ENCODE results near the gene OCIAD1.

The OCIAD1 gene

DNA sequence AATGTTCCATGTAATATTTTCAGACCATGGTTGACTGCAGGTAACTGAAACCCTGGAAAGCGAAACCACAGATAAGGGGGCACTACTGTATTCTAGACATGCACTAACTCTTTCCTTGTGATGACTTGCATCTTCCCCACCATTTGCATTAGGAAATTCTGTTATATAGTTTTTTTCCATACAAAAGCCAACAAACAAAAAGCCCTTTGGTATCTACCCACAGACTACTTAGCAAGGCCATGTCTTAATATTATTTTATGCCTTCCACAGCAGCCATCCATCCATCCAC, 23.5 kb downstream of the OCIAD1 start:
- TF ChIP-seq EZH2 (optimal IDR thresholded peaks at IDR 0.05; ENCODE audit: low read depth, low read length): no peak
- no peak for TF ChIP-seq EZH2phosphoT487 (IDR thresholded peaks at IDR 0.05; ENCODE audit: low read length)
- TF ChIP-seq, protein P1, sequence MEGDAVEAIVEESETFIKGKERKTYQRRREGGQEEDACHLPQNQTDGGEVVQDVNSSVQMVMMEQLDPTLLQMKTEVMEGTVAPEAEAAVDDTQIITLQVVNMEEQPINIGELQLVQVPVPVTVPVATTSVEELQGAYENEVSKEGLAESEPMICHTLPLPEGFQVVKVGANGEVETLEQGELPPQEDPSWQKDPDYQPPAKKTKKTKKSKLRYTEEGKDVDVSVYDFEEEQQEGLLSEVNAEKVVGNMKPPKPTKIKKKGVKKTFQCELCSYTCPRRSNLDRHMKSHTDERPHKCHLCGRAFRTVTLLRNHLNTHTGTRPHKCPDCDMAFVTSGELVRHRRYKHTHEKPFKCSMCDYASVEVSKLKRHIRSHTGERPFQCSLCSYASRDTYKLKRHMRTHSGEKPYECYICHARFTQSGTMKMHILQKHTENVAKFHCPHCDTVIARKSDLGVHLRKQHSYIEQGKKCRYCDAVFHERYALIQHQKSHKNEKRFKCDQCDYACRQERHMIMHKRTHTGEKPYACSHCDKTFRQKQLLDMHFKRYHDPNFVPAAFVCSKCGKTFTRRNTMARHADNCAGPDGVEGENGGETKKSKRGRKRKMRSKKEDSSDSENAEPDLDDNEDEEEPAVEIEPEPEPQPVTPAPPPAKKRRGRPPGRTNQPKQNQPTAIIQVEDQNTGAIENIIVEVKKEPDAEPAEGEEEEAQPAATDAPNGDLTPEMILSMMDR (IDR thresholded peaks at IDR 0.05; ENCODE audit: low read length): no peak
- Histone ChIP-seq H3F3A (ENCODE audit: insufficient read depth, low read length) (no peaks in the 10 kb centered on the region), H3K9me2 (replicated peaks; ENCODE audit: insufficient read depth, low read length) (no peaks in the 10 kb centered on the region), H3K79me2 (ENCODE audit: low read length) (no peaks in the 10 kb centered on the region), H2AFZ (ENCODE audit: low read length) (no peak overlapping the region), H3K9me3 (replicated peaks; ENCODE audit: insufficient read depth, low read length) (no peaks in the 10 kb centered on the region), H3K4me1 (ENCODE audit: low read length) (no peaks in the 10 kb centered on the region), H4K20me1 (ENCODE audit: insufficient read depth, low read length) (no peaks in the 10 kb centered on the region), H3K27me3 (replicated peaks; ENCODE audit: insufficient read depth, low read length) (no peaks in the 10 kb centered on the region), H3K27ac (ENCODE audit: low read length) (no peak overlapping the region), H3K4me3 (ENCODE audit: low read length) (no peak overlapping the region), H3K4me2 (ENCODE audit: low read depth, low read length) (no peak overlapping the region), H3K36me3 (replicated peaks; ENCODE audit: insufficient read depth, low read length) (peaks cover 11% of the 10 kb centered on the region; the same call in 1 of the 2 replicates), H3K9ac (ENCODE audit: low read length) (no peak overlapping the region)
- DNase-seq: no peak

DNA sequence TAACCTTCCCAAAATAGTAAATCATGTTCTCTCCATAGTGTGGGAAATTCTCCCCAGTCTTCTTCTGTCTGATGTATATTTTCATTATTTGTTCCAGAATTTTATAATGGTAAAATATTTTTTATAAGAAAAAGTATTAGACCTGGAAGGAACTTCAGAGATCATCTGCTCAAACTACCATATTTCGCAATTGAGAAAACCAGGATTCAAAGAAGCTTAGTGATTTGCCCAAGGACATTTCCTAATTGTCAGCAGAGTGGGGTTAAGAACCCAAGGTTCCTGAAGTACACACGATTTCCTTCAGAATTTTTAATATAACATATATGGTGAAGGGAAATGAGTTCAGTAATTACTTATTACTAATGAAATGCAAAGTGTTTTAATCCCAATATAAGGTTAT, 24.1 kb downstream of the OCIAD1 start:
- H3K27ac ChIP-seq (ENCODE audit: low read length): no peak overlapping the region
- no peaks in the 10 kb centered on the region for H4K20me1 ChIP-seq (ENCODE audit: insufficient read depth, low read length)
- H3K4me3 ChIP-seq (ENCODE audit: low read length): no peak overlapping the region
- no peaks in the 10 kb centered on the region for H3K79me2 ChIP-seq (ENCODE audit: low read length)
- no peaks in the 10 kb centered on the region for H3K9me2 ChIP-seq (replicated peaks; ENCODE audit: insufficient read depth, low read length)
- H3K4me1 ChIP-seq (ENCODE audit: low read length): no peaks in the 10 kb centered on the region
- no peaks in the 10 kb centered on the region for H3K9me3 ChIP-seq (replicated peaks; ENCODE audit: insufficient read depth, low read length)
- no peak for TF ChIP-seq EZH2phosphoT487 (IDR thresholded peaks at IDR 0.05; ENCODE audit: low read length)
- TF ChIP-seq, protein P1 (IDR thresholded peaks at IDR 0.05; ENCODE audit: low read length): no peak
- no peak overlapping the region for H2AFZ ChIP-seq (ENCODE audit: low read length)
- H3F3A ChIP-seq (ENCODE audit: insufficient read depth, low read length): no peaks in the 10 kb centered on the region
- no peak overlapping the region for H3K4me2 ChIP-seq (ENCODE audit: low read depth, low read length)
- DNase-seq: no peak
- H3K27me3 ChIP-seq (replicated peaks; ENCODE audit: insufficient read depth, low read length): no peaks in the 10 kb centered on the region
- H3K36me3 ChIP-seq (replicated peaks; ENCODE audit: insufficient read depth, low read length): peaks cover 7% of the 10 kb centered on the region; the same call in 1 of the 2 replicates
- H3K9ac ChIP-seq (ENCODE audit: low read length): no peak overlapping the region

DNA sequence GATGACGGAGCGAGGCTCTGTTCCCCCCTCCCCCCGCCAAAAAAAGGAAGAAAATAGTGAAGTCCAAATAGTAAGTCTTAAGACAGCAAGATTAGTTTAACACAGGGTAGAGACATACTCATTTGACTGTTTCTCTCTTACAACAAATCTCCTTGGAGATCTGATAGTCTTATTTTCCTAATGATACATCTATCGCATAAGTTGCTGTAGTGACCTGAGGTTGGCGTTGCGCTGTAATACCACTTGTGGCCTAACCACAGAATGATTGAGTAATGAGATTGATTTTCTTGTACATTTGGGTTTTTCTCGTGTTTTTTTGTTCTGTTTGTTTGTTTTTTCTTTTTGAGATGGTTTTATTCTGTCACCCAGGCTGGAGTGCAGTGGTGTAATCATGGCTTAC, 27.2 kb downstream of the OCIAD1 start:
- Histone ChIP-seq H3K79me2 (ENCODE audit: low read length) (no peaks in the 10 kb centered on the region), H4K20me1 (ENCODE audit: insufficient read depth, low read length) (no peaks in the 10 kb centered on the region), H3K4me2 (ENCODE audit: low read depth, low read length) (no peak overlapping the region), H2AFZ (ENCODE audit: low read length) (no peak overlapping the region), H3K36me3 (replicated peaks; ENCODE audit: insufficient read depth, low read length) (0 out of 2 replicates have a peak, but pooled peaks cover 5% of the 10 kb centered on the region), H3K27ac (ENCODE audit: low read length) (no peak overlapping the region), H3K9ac (ENCODE audit: low read length) (no peak overlapping the region), H3K4me1 (ENCODE audit: low read length) (no peaks in the 10 kb centered on the region), H3K9me3 (replicated peaks; ENCODE audit: insufficient read depth, low read length) (no peaks in the 10 kb centered on the region), H3K4me3 (ENCODE audit: low read length) (no peak overlapping the region), H3K9me2 (replicated peaks; ENCODE audit: insufficient read depth, low read length) (no peaks in the 10 kb centered on the region), H3K27me3 (replicated peaks; ENCODE audit: insufficient read depth, low read length) (no peaks in the 10 kb centered on the region), H3F3A (ENCODE audit: insufficient read depth, low read length) (no peaks in the 10 kb centered on the region)
- DNase-seq: no peak
- TF ChIP-seq, protein P1 (IDR thresholded peaks at IDR 0.05; ENCODE audit: low read length): no peak
- TF ChIP-seq EZH2 (optimal IDR thresholded peaks at IDR 0.05; ENCODE audit: low read depth, low read length): no peak
- no peak for TF ChIP-seq EZH2phosphoT487 (IDR thresholded peaks at IDR 0.05; ENCODE audit: low read length)
